ENCODE results near the gene POU3F1. TPM values are rescaled to one million over a fixed set of nuclear protein-coding genes. Genes with fewer than 3 reads are reported as not detected.

Gene POU3F1
- total and polyA plus RNA-seq, 10 of the 15 experiments (the other 5 are each of a cell fraction or from before 2014, with no cell fraction given), result 0.04 to 0.53 (median 0.10) TPM; not detected in 3

- in situ Hi-C loops (cut with MboI) (no loop called here), intact Hi-C loops (cut with micrococcal nuclease; ENCODE audit: unreplicated experiment) (loop anchor here (5.0 kb wide), 1 partner anchor 112 kb away; no protein-coding TSS in a partner anchor)
- Histone ChIP-seq H3K79me2 (ENCODE audit: control insufficient read depth, insufficient read depth, low read length) (no peaks in the 10 kb centered on the region), H3K36me3 (ENCODE audit: control insufficient read depth in 2 of 2, insufficient read depth in 2 of 2, low read length in 1 of 2) (no peaks in the 10 kb centered on the region), H3K4me1 (ENCODE audit: control insufficient read depth, insufficient read depth, low read length) (peaks cover 15% of the 10 kb centered on the region), H3K4me3 (no peak overlapping the region), H3K9ac (ENCODE audit: control insufficient read depth, insufficient read depth, low read length) (no peak overlapping the region), H2AFZ (ENCODE audit: control insufficient read depth, low read depth, low read length) (no peak overlapping the region), H4K20me1 (ENCODE audit: control insufficient read depth, insufficient read depth) (no peaks in the 10 kb centered on the region), H3K4me2 (ENCODE audit: control insufficient read depth, insufficient read depth) (no peak overlapping the region), H3K27me3 (replicated peaks in 1 of 2; ENCODE audit: control insufficient read depth in 2 of 2, insufficient read depth in 2 of 2, low read length in 1 of 2) (no peaks in the 10 kb centered on the region), H3K27ac (ENCODE audit: control insufficient read depth, insufficient read depth) (no peak overlapping the region), H3K9me3 (replicated peaks; ENCODE audit: control insufficient read depth, insufficient read depth, low read length) (no peaks in the 10 kb centered on the region)
- BruUV-seq (replicated peaks), result no TSS peak
- SMC1A ChIA-PET (ENCODE audit: uncharacterized antibody, unreplicated experiment), result interaction anchor here (1.0 to 4.3 kb wide), 7 partner anchors 7 to 113 kb away, joined by 3 to 51 read pairs (median 10); no protein-coding TSS in a partner anchor
- FAIRE-seq (no peak), DNase-seq (ENCODE audit: low read depth, low spot score) (no peak), ATAC-seq (no peak)
- CTCF ChIA-PET, result interaction anchor here (0.5 to 3.9 kb wide), 10 partner anchors 8 to 537 kb away, joined by 3 to 71 read pairs (median 6); no protein-coding TSS in a partner anchor
- POLR2A ChIA-PET, result interaction anchor here (0.6 to 2.0 kb wide), 3 partner anchors 8 to 225 kb away, joined by 3 to 6 read pairs (median 5); no protein-coding TSS in a partner anchor
- no peak for TF ChIP-seq BRCA1 (IDR thresholded peaks at IDR 0.05; ENCODE audit: low read depth, low read length)
- no peak for TF ChIP-seq STAT1 (conservative IDR thresholded peaks at IDR 0.05)
- no peak for TF ChIP-seq SIX5 (IDR thresholded peaks at IDR 0.05; ENCODE audit: low read depth, low read length, severe bottlenecking)
- TF ChIP-seq IRF4 (IDR thresholded peaks at IDR 0.05; ENCODE audit: low read depth, low read length), result no peak
- no peak for TF ChIP-seq HDAC2 (IDR thresholded peaks at IDR 0.05)
- no peak for TF ChIP-seq ESRRA (IDR thresholded peaks at IDR 0.05; ENCODE audit: low read length)
- RAD21 ChIA-PET (ENCODE audit: unreplicated experiment), result interaction anchor here (1.2 to 8.9 kb wide), 5 partner anchors 11 to 415 kb away, joined by 3 to 73 read pairs (median 4); partner anchors contain the start of gene POU3F1
- 50% methylated on average over 2 of the region's 2 CpGs for WGBS (ENCODE audit: insufficient coverage, insufficient replicate concordance, low lambda C conversion rate, missing lambda C conversion rate)
Measured at GRCh38 chr1:38060498-38060897, 13.9 kb upstream of the POU3F1 start.

- Histone ChIP-seq H3K36me3 (ENCODE audit: control insufficient read depth in 2 of 2, insufficient read depth in 2 of 2, low read length in 1 of 2) (no peaks in the 10 kb centered on the region), H3K27me3 (replicated peaks in 1 of 2; ENCODE audit: control insufficient read depth in 2 of 2, insufficient read depth in 2 of 2, low read length in 1 of 2) (no peaks in the 10 kb centered on the region), H2AFZ (ENCODE audit: control insufficient read depth, low read depth, low read length) (no peak overlapping the region), H3K79me2 (ENCODE audit: control insufficient read depth, insufficient read depth, low read length) (no peaks in the 10 kb centered on the region), H4K20me1 (ENCODE audit: control insufficient read depth, insufficient read depth) (no peaks in the 10 kb centered on the region), H3K27ac (ENCODE audit: control insufficient read depth, insufficient read depth) (no peak overlapping the region), H3K4me1 (ENCODE audit: control insufficient read depth, insufficient read depth, low read length) (peaks cover 15% of the 10 kb centered on the region), H3K9ac (ENCODE audit: control insufficient read depth, insufficient read depth, low read length) (no peak overlapping the region), H3K4me2 (ENCODE audit: control insufficient read depth, insufficient read depth) (no peak overlapping the region), H3K4me3 (no peak overlapping the region), H3K9me3 (replicated peaks; ENCODE audit: control insufficient read depth, insufficient read depth, low read length) (no peaks in the 10 kb centered on the region)
- SMC1A ChIA-PET (ENCODE audit: uncharacterized antibody, unreplicated experiment), result interaction anchor here (1.5 to 23.8 kb wide), 3 partner anchors 11 to 12 kb away, joined by 6 to 316 read pairs (median 51); no protein-coding TSS in a partner anchor
- WGBS (ENCODE audit: insufficient coverage, insufficient replicate concordance, low lambda C conversion rate, missing lambda C conversion rate), result 64% methylated on average over 6 of the region's 6 CpGs
- FAIRE-seq (no peak), ATAC-seq (no peak), DNase-seq (ENCODE audit: low read depth, low spot score) (no peak)
- POLR2A ChIA-PET, result interaction anchor here (0.6 to 2.0 kb wide), 8 partner anchors 9 to 226 kb away, joined by 3 to 5 read pairs (median 4); partner anchors contain the start of gene POU3F1
- BruUV-seq (replicated peaks), result no TSS peak
- CTCF ChIA-PET, result interaction anchor here (1.2 to 2.3 kb wide), 5 partner anchors 8 to 439 kb away, joined by 3 to 10 read pairs (median 4); no protein-coding TSS in a partner anchor
- intact Hi-C loops (cut with micrococcal nuclease; ENCODE audit: unreplicated experiment) (loop anchor here (5.0 kb wide), 1 partner anchor 113 kb away; no protein-coding TSS in a partner anchor), in situ Hi-C loops (cut with MboI) (no loop called here)
- RAD21 ChIA-PET (ENCODE audit: unreplicated experiment), result interaction anchor here (1.0 to 8.9 kb wide), 5 partner anchors 12 to 775 kb away, joined by 3 to 73 read pairs (median 4); partner anchors contain the start of gene POU3F1
- TF ChIP-seq BRCA1 (IDR thresholded peaks at IDR 0.05; ENCODE audit: low read depth, low read length), result no peak
- TF ChIP-seq MTA3 (IDR thresholded peaks at IDR 0.05; ENCODE audit: borderline replicate concordance, low read length), result no peak
- TF ChIP-seq SMAD1 (IDR thresholded peaks at IDR 0.05; ENCODE audit: low read depth, partially characterized antibody), result no peak
- TF ChIP-seq SRF (IDR thresholded peaks at IDR 0.05; ENCODE audit: low read depth in 2 of 2, low read length in 2 of 2), result no peak
- TF ChIP-seq MEF2A (IDR thresholded peaks at IDR 0.05; ENCODE audit: insufficient read depth, low read depth, low read length), result no peak
- TF ChIP-seq NR2C1 (IDR thresholded peaks at IDR 0.05), result no peak
- no peak for TF ChIP-seq HCFC1 (IDR thresholded peaks at IDR 0.05; ENCODE audit: low read length)
- TF ChIP-seq RELB (IDR thresholded peaks at IDR 0.05; ENCODE audit: low read depth), result no peak
- no peak for TF ChIP-seq POLR2AphosphoS2 (IDR thresholded peaks at IDR 0.05; ENCODE audit: low read depth, low read length)
Measured at GRCh38 chr1:38059635-38060250, 13.2 kb upstream of the POU3F1 start.

All from GM12878 (cell line).